ENCODE measurements around the gene MELTF.

MELTF gene

DNA sequence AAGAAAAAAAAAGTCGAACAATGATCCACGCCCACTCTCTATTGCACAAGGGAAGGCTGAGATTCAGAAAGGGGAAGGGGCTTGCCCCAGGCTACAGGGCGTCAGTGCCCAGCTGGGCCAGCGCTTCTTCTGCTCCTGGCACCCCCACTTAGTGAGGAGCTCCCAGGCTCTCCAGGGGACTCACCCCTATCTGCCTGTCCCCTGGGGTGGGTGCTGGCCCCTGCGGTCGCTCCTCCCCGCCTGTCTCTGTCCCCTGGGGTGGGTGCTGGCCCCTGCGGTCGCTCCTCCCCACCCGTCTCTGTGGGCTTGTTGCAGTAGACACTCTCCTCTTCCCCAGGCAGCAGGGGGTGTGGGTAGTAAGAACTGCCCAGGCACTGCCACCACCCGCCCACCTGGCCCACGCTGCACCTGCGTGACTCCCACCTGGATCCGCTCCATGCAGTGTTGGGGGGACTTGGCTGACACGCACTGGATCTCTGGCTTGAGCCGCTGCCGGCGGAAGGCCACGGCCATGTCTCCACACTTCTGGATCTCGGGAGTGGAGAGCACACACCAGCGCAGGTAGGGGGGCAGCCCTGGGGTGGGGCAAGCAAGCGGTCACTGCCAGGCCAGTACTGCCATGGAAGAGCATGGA, 14.6 kb downstream of the MELTF start:
- no peak overlapping the region for H3K4me3 ChIP-seq (ENCODE audit: insufficient read depth, low read length, poor library complexity, severe bottlenecking)
- H3K9ac ChIP-seq (ENCODE audit: low read length): no peak overlapping the region
- no peaks in the 10 kb centered on the region for H3K27me3 ChIP-seq (ENCODE audit: low read length)
- H3K9me3 ChIP-seq (ENCODE audit: insufficient read depth, low read length): no peaks in the 10 kb centered on the region
- no peaks in the 10 kb centered on the region for H3K36me3 ChIP-seq (ENCODE audit: low read length)
- H3K79me2 ChIP-seq (ENCODE audit: insufficient read depth, low read length): no peaks in the 10 kb centered on the region
- H3K27ac ChIP-seq (ENCODE audit: low read depth, low read length): no peak overlapping the region
- TF ChIP-seq EZH2phosphoT487 (conservative IDR thresholded peaks at IDR 0.05; ENCODE audit: low read length): no peak
- TF ChIP-seq, protein P1, sequence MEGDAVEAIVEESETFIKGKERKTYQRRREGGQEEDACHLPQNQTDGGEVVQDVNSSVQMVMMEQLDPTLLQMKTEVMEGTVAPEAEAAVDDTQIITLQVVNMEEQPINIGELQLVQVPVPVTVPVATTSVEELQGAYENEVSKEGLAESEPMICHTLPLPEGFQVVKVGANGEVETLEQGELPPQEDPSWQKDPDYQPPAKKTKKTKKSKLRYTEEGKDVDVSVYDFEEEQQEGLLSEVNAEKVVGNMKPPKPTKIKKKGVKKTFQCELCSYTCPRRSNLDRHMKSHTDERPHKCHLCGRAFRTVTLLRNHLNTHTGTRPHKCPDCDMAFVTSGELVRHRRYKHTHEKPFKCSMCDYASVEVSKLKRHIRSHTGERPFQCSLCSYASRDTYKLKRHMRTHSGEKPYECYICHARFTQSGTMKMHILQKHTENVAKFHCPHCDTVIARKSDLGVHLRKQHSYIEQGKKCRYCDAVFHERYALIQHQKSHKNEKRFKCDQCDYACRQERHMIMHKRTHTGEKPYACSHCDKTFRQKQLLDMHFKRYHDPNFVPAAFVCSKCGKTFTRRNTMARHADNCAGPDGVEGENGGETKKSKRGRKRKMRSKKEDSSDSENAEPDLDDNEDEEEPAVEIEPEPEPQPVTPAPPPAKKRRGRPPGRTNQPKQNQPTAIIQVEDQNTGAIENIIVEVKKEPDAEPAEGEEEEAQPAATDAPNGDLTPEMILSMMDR (IDR thresholded peaks at IDR 0.05; ENCODE audit: insufficient read depth, low read length, poor library complexity, severe bottlenecking): no peak
- no peak overlapping the region for H3K4me2 ChIP-seq (ENCODE audit: low read depth, low read length, poor library complexity, severe bottlenecking)
- no peaks in the 10 kb centered on the region for H4K20me1 ChIP-seq (ENCODE audit: low read depth, low read length)
- H3K9me2 ChIP-seq (replicated peaks; ENCODE audit: insufficient read depth, low read length): no peaks in the 10 kb centered on the region
- H2AFZ ChIP-seq (ENCODE audit: low read depth, low read length, severe bottlenecking): no peak overlapping the region
- no peaks in the 10 kb centered on the region for H3F3A ChIP-seq (ENCODE audit: insufficient read depth)

DNA sequence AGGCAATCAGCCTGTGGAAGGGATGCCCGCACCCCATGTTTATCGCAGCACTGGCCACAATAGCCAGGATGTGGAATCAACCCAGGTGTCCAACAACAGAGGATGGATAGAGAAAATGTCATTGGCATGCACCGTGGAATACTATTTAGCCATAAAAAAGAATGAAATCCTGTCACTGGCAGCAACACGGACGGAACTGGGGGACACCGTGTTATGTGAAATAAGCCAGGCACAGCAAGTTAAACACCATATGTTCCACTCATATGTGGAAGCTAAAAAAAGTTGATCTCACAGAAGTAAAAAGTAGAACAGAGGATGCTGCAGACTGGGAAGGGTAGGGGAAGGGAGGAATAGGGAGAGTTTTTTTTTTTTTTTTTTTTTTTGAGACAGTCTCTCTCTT, 15.6 kb downstream of the MELTF start:
- no peak overlapping the region for H3K4me3 ChIP-seq (ENCODE audit: insufficient read depth, low read length, poor library complexity, severe bottlenecking)
- no peak overlapping the region for H2AFZ ChIP-seq (ENCODE audit: low read depth, low read length, severe bottlenecking)
- no peak overlapping the region for H3K9ac ChIP-seq (ENCODE audit: low read length)
- H3K9me2 ChIP-seq (replicated peaks; ENCODE audit: insufficient read depth, low read length): no peaks in the 10 kb centered on the region
- H3K4me2 ChIP-seq (ENCODE audit: low read depth, low read length, poor library complexity, severe bottlenecking): no peak overlapping the region
- H3K9me3 ChIP-seq (ENCODE audit: insufficient read depth, low read length): no peaks in the 10 kb centered on the region
- H3K27ac ChIP-seq (ENCODE audit: low read depth, low read length): no peak overlapping the region
- no peaks in the 10 kb centered on the region for H3K27me3 ChIP-seq (ENCODE audit: low read length)
- H3K79me2 ChIP-seq (ENCODE audit: insufficient read depth, low read length): no peaks in the 10 kb centered on the region
- H3F3A ChIP-seq (ENCODE audit: insufficient read depth): no peaks in the 10 kb centered on the region
- H4K20me1 ChIP-seq (ENCODE audit: low read depth, low read length): no peaks in the 10 kb centered on the region
- no peak for TF ChIP-seq EZH2phosphoT487 (conservative IDR thresholded peaks at IDR 0.05; ENCODE audit: low read length)
- TF ChIP-seq, protein P1 (IDR thresholded peaks at IDR 0.05; ENCODE audit: insufficient read depth, low read length, poor library complexity, severe bottlenecking): no peak
- H3K36me3 ChIP-seq (ENCODE audit: low read length): no peaks in the 10 kb centered on the region

DNA sequence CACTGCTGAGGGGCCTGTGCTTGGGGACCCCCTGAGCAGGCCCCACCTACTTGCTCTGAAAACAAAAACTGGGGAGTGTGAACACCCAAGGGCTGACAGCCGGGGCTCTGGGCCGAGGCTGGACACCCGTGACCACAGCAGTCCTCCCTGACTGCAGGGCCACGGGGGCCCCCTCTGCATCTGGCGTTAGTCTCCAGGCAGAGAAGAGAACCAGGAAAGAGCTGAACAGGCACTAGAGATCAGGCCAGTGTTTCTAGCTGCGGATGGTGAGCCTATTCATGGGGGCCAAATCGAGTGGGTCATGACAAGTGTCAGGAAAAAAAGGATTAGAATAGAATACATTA, 17.1 kb downstream of the MELTF start:
- H3K4me3 ChIP-seq (ENCODE audit: insufficient read depth, low read length, poor library complexity, severe bottlenecking): no peak overlapping the region
- no peaks in the 10 kb centered on the region for H4K20me1 ChIP-seq (ENCODE audit: low read depth, low read length)
- no peak overlapping the region for H3K4me2 ChIP-seq (ENCODE audit: low read depth, low read length, poor library complexity, severe bottlenecking)
- no peaks in the 10 kb centered on the region for H3K9me2 ChIP-seq (replicated peaks; ENCODE audit: insufficient read depth, low read length)
- TF ChIP-seq, protein P1 (IDR thresholded peaks at IDR 0.05; ENCODE audit: insufficient read depth, low read length, poor library complexity, severe bottlenecking): no peak
- no peak for TF ChIP-seq EZH2phosphoT487 (conservative IDR thresholded peaks at IDR 0.05; ENCODE audit: low read length)
- no peaks in the 10 kb centered on the region for H3K36me3 ChIP-seq (ENCODE audit: low read length)
- H3K27ac ChIP-seq (ENCODE audit: low read depth, low read length): no peak overlapping the region
- no peaks in the 10 kb centered on the region for H3F3A ChIP-seq (ENCODE audit: insufficient read depth)
- no peaks in the 10 kb centered on the region for H3K79me2 ChIP-seq (ENCODE audit: insufficient read depth, low read length)
- H2AFZ ChIP-seq (ENCODE audit: low read depth, low read length, severe bottlenecking): no peak overlapping the region
- H3K9ac ChIP-seq (ENCODE audit: low read length): no peak overlapping the region
- H3K9me3 ChIP-seq (ENCODE audit: insufficient read depth, low read length): no peaks in the 10 kb centered on the region
- H3K27me3 ChIP-seq (ENCODE audit: low read length): no peaks in the 10 kb centered on the region

Measured in SU-DHL-6 (cell line).